Measurements from ENCODE around the gene YTHDF1. TPM values are rescaled to one million over a fixed set of nuclear protein-coding genes. Genes with fewer than 3 reads are reported as not detected.
A peak's percentile ranks its signal among the peaks of the same experiment; 100 is the strongest.

Gene YTHDF1
- total and polyA plus RNA-seq, 2 donors (not counting 1 experiment from before 2014, with no cell fraction given) = 16.3 to 25.9 TPM

- TF ChIP-seq EZH2 (IDR thresholded peaks at IDR 0.05; ENCODE audit: low read length, missing control alignments) = no peak
- no peak for TF ChIP-seq CTCF (conservative IDR thresholded peaks at IDR 0.05 in 1 of 2, IDR thresholded peaks at IDR 0.05 in 1 of 2; ENCODE audit: low read depth in 1 of 2, low read length in 2 of 2)
These were observed 51.2 kb downstream of the YTHDF1 start for GRCh38 chr20:63164484-63165355.

GRCh38 chr20:63163596-63164483 is 52.1 kb downstream of the YTHDF1 start:
- Histone ChIP-seq H4K20me1 (ENCODE audit: control insufficient read depth, extremely low read depth, insufficient read depth, low read length) (no peaks in the 10 kb centered on the region), H3K27ac (ENCODE audit: insufficient read depth, low read length) (no peak overlapping the region), H3K9ac (ENCODE audit: insufficient read depth, low read length) (no peak overlapping the region), H3K4me3 (replicated peaks in 1 of 4; ENCODE audit: control extremely low read depth in 1 of 4, insufficient read depth in 1 of 4, low read depth in 3 of 4, low read length in 4 of 4) (no peak overlapping the region), H3K27me3 (ENCODE audit: control insufficient read depth, insufficient read depth, low read length) (no peaks in the 10 kb centered on the region), H3K4me2 (ENCODE audit: extremely low read depth, insufficient read depth, low read length) (no peak overlapping the region), H3K9me3 (ENCODE audit: control insufficient read depth, insufficient read depth, low read depth, low read length) (no peaks in the 10 kb centered on the region), H3K4me1 (ENCODE audit: control insufficient read depth, extremely low read depth, insufficient read depth, low read length) (no peaks in the 10 kb centered on the region), H2AFZ (ENCODE audit: low read length) (no peak overlapping the region), H3K79me2 (ENCODE audit: control insufficient read depth, insufficient read depth, low read length) (no peaks in the 10 kb centered on the region), H3K36me3 (ENCODE audit: control insufficient read depth, insufficient read depth, low read length) (no peaks in the 10 kb centered on the region)
- TF ChIP-seq EZH2 (IDR thresholded peaks at IDR 0.05; ENCODE audit: low read length, missing control alignments) (no peak), CTCF (conservative IDR thresholded peaks at IDR 0.05 in 1 of 2, IDR thresholded peaks at IDR 0.05 in 1 of 2; ENCODE audit: low read depth in 1 of 2, low read length in 2 of 2) (no peak)
- no peak for DNase-seq (ENCODE audit: low read depth in 2 of 2)

More at GRCh38 chr20:63164484-63165355, 51.2 kb downstream of the YTHDF1 start:
- Histone ChIP-seq H3K4me2 (ENCODE audit: extremely low read depth, insufficient read depth, low read length) (no peak overlapping the region), H2AFZ (ENCODE audit: low read length) (no peak overlapping the region), H3K79me2 (ENCODE audit: control insufficient read depth, insufficient read depth, low read length) (no peaks in the 10 kb centered on the region), H3K27me3 (ENCODE audit: control insufficient read depth, insufficient read depth, low read length) (no peaks in the 10 kb centered on the region), H3K9ac (ENCODE audit: insufficient read depth, low read length) (no peak overlapping the region), H3K27ac (ENCODE audit: insufficient read depth, low read length) (no peak overlapping the region), H3K9me3 (ENCODE audit: control insufficient read depth, insufficient read depth, low read depth, low read length) (no peaks in the 10 kb centered on the region), H3K4me1 (ENCODE audit: control insufficient read depth, extremely low read depth, insufficient read depth, low read length) (no peaks in the 10 kb centered on the region), H4K20me1 (ENCODE audit: control insufficient read depth, extremely low read depth, insufficient read depth, low read length) (no peaks in the 10 kb centered on the region), H3K36me3 (ENCODE audit: control insufficient read depth, insufficient read depth, low read length) (no peaks in the 10 kb centered on the region), H3K4me3 (replicated peaks in 1 of 4; ENCODE audit: control extremely low read depth in 1 of 4, insufficient read depth in 1 of 4, low read depth in 3 of 4, low read length in 4 of 4) (no peak overlapping the region)
- DNase-seq (ENCODE audit: low read depth in 2 of 2) = no peak

GRCh38 chr20:63163171-63163570 is 52.8 kb downstream of the YTHDF1 start:
- Histone ChIP-seq H4K20me1 (ENCODE audit: control insufficient read depth, extremely low read depth, insufficient read depth, low read length) (no peaks in the 10 kb centered on the region), H3K4me3 (replicated peaks in 1 of 4; ENCODE audit: control extremely low read depth in 1 of 4, insufficient read depth in 1 of 4, low read depth in 3 of 4, low read length in 4 of 4) (no peak overlapping the region), H2AFZ (ENCODE audit: low read length) (no peak overlapping the region), H3K4me2 (ENCODE audit: extremely low read depth, insufficient read depth, low read length) (no peak overlapping the region), H3K9me3 (ENCODE audit: control insufficient read depth, insufficient read depth, low read depth, low read length) (no peaks in the 10 kb centered on the region), H3K4me1 (ENCODE audit: control insufficient read depth, extremely low read depth, insufficient read depth, low read length) (no peaks in the 10 kb centered on the region), H3K36me3 (ENCODE audit: control insufficient read depth, insufficient read depth, low read length) (no peaks in the 10 kb centered on the region), H3K27ac (ENCODE audit: insufficient read depth, low read length) (no peak overlapping the region), H3K9ac (ENCODE audit: insufficient read depth, low read length) (no peak overlapping the region), H3K27me3 (ENCODE audit: control insufficient read depth, insufficient read depth, low read length) (no peaks in the 10 kb centered on the region), H3K79me2 (ENCODE audit: control insufficient read depth, insufficient read depth, low read length) (no peaks in the 10 kb centered on the region)
- no peak for DNase-seq (ENCODE audit: low read depth in 2 of 2)
- TF ChIP-seq CTCF (conservative IDR thresholded peaks at IDR 0.05 in 1 of 2, IDR thresholded peaks at IDR 0.05 in 1 of 2; ENCODE audit: low read depth in 1 of 2, low read length in 2 of 2) = no peak
- TF ChIP-seq EZH2 (IDR thresholded peaks at IDR 0.05; ENCODE audit: low read length, missing control alignments) = peak; percentile 46

All from fibroblast of lung (primary cell).